Sigmoid colon (tissue), 3 donors: ENCODE data around the gene MAPKAPK3.

Source experiments
- CTCF ChIP-seq, 4 experiments: fragments of 450-650 bp in 3 of 4; fragments of 200-600 bp in 1 of 4; IDR thresholded peaks; one replicate each; pipeline ENCODE4 v1.5.1; 2016 to 2019; ENCODE audit warnings: antibody characterized with exemption in 4 of 4, mild to moderate bottlenecking in 3 of 4, moderate library complexity in 2 of 4
- POLR2A ChIP-seq, 2 donors: fragments of 450-650 bp; IDR thresholded peaks; one replicate each; pipeline ENCODE4 v1.6.1; 2016; ENCODE audit warnings: antibody characterized with exemption in 2 of 2, mild to moderate bottlenecking in 2 of 2, moderate library complexity in 2 of 2

- TF ChIP-seq POLR2A (IDR thresholded peaks at IDR 0.05) (no peak), CTCF (IDR thresholded peaks at IDR 0.05) (no peak)
These were observed 1.8 kb upstream of the MAPKAPK3 start for GRCh38 chr3:50615190-50615589.
